Measurements from ENCODE around the gene RNFT2.

DNA sequence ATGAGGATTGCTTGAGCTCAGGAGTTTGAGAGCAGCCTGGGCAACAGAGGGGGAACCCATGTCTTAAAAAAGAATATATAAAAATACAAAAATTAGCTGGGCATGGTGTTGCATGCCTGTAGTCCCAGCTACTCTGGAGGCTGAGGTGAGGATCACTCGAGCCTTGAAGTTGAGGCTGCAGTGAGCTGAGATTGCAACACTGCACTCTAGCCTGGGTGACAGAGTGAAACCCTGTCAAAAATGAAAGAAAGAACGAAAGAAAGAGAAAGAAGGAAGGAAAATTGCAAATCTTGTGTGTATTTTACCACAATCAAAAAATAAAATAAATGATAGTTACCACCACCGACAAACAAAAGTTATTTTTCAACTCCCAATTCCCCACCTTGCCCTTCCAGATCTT lies 45.5 kb upstream of the RNFT2 start:
- TF ChIP-seq ZNF776 (tag by site-specific recombination; IDR thresholded peaks at IDR 0.05; ENCODE audit: borderline replicate concordance) (no peak), ZNF571 (tag by site-specific recombination; IDR thresholded peaks at IDR 0.05) (no peak), ZSCAN30 (tag by site-specific recombination; IDR thresholded peaks at IDR 0.05) (no peak), YY1 (tag by site-specific recombination; IDR thresholded peaks at IDR 0.05) (no peak), BCL11A (tag by site-specific recombination; IDR thresholded peaks at IDR 0.05; ENCODE audit: low read depth) (no peak), ZNF157 (tag by site-specific recombination; IDR thresholded peaks at IDR 0.05) (no peak)
- TF ChIP-seq, protein P1, sequence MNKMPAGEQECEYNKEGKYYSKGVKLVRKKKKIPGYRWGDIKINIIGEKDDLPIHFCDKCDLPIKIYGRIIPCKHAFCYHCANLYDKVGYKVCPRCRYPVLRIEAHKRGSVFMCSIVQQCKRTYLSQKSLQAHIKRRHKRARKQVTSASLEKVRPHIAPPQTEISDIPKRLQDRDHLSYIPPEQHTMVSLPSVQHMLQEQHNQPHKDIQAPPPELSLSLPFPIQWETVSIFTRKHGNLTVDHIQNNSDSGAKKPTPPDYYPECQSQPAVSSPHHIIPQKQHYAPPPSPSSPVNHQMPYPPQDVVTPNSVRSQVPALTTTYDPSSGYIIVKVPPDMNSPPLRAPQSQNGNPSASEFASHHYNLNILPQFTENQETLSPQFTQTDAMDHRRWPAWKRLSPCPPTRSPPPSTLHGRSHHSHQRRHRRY (tag by site-specific recombination; IDR thresholded peaks at IDR 0.05) = no peak
- TF ChIP-seq, protein P2, sequence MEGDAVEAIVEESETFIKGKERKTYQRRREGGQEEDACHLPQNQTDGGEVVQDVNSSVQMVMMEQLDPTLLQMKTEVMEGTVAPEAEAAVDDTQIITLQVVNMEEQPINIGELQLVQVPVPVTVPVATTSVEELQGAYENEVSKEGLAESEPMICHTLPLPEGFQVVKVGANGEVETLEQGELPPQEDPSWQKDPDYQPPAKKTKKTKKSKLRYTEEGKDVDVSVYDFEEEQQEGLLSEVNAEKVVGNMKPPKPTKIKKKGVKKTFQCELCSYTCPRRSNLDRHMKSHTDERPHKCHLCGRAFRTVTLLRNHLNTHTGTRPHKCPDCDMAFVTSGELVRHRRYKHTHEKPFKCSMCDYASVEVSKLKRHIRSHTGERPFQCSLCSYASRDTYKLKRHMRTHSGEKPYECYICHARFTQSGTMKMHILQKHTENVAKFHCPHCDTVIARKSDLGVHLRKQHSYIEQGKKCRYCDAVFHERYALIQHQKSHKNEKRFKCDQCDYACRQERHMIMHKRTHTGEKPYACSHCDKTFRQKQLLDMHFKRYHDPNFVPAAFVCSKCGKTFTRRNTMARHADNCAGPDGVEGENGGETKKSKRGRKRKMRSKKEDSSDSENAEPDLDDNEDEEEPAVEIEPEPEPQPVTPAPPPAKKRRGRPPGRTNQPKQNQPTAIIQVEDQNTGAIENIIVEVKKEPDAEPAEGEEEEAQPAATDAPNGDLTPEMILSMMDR (tag by site-specific recombination; IDR thresholded peaks at IDR 0.05) = no peak
- TF ChIP-seq, protein P3, sequence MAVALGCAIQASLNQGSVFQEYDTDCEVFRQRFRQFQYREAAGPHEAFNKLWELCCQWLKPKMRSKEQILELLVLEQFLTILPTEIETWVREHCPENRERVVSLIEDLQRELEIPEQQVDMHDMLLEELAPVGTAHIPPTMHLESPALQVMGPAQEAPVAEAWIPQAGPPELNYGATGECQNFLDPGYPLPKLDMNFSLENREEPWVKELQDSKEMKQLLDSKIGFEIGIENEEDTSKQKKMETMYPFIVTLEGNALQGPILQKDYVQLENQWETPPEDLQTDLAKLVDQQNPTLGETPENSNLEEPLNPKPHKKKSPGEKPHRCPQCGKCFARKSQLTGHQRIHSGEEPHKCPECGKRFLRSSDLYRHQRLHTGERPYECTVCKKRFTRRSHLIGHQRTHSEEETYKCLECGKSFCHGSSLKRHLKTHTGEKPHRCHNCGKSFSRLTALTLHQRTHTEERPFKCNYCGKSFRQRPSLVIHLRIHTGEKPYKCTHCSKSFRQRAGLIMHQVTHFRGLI (tag by site-specific recombination; IDR thresholded peaks at IDR 0.05) = no peak
